GM18498 (cell line): ENCODE data around the gene TRMT11.
"Not testable (repeated sequence)": the region's sequence is repeated elsewhere in the genome, so short reads cannot be mapped to it uniquely, and the experiment has no call there.

Experiments
- ATAC-seq: cut with Tn5 transposase; IDR thresholded peaks from one replicate; pipeline ENCODE4 v1.9.1; 2021; ENCODE audit warnings: mild to moderate bottlenecking, moderate library complexity; ENCODE audit not compliant: unreplicated experiment

TRMT11 gene

GRCh38 chr6:126041516-126041915 lies 55.2 kb downstream of the TRMT11 start:
- no peak for ATAC-seq

- no peak for ATAC-seq
These were observed 55.7 kb downstream of the TRMT11 start for GRCh38 chr6:126042001-126042419.

- ATAC-seq: no peak
These were observed 61.3 kb downstream of the TRMT11 start for GRCh38 chr6:126047648-126048047.

GRCh38 chr6:126048635-126049034 lies 62.3 kb downstream of the TRMT11 start:
- no peak for ATAC-seq

- no peak for ATAC-seq
These were observed 64.5 kb downstream of the TRMT11 start for GRCh38 chr6:126050795-126051194.

GRCh38 chr6:126051791-126052190 lies 65.5 kb downstream of the TRMT11 start:
- no peak for ATAC-seq

- no peak for ATAC-seq
These were observed 66.1 kb downstream of the TRMT11 start for GRCh38 chr6:126052485-126052884.

- no peak for ATAC-seq
These were observed 67.9 kb downstream of the TRMT11 start for GRCh38 chr6:126054258-126054702.

GRCh38 chr6:126054802-126055201 lies 68.5 kb downstream of the TRMT11 start:
- no peak for ATAC-seq

- ATAC-seq: no peak
These were observed 69.1 kb downstream of the TRMT11 start for GRCh38 chr6:126055449-126055848.

GRCh38 chr6:126056355-126057004 lies 70.1 kb downstream of the TRMT11 start:
- ATAC-seq: no peak

GRCh38 chr6:126058085-126058484 lies 71.7 kb downstream of the TRMT11 start:
- ATAC-seq: not testable (repeated sequence)

- ATAC-seq: no peak
These were observed 74.1 kb downstream of the TRMT11 start for GRCh38 chr6:126060400-126060799.

- no peak for ATAC-seq
These were observed 77.3 kb downstream of the TRMT11 start for GRCh38 chr6:126063512-126064146.

- no peak for ATAC-seq
These were observed 78.0 kb downstream of the TRMT11 start for GRCh38 chr6:126064257-126064747.

GRCh38 chr6:126064748-126065401 lies 78.5 kb downstream of the TRMT11 start:
- no peak for ATAC-seq

- ATAC-seq: no peak
These were observed 80.0 kb downstream of the TRMT11 start for GRCh38 chr6:126066053-126067048.

GRCh38 chr6:126067073-126067472 lies 80.7 kb downstream of the TRMT11 start:
- no peak for ATAC-seq

- no peak for ATAC-seq
These were observed 83.1 kb downstream of the TRMT11 start for GRCh38 chr6:126069449-126069848.

- ATAC-seq: no peak
These were observed 84.8 kb downstream of the TRMT11 start for GRCh38 chr6:126071000-126071647.
